NCI-H510A (cell line): ENCODE results near the gene CDC40.

Source experiments
- DNase-seq: peaks from one replicate; lab custom pipeline; 2025; lab: John Stamatoyannopoulos, UW

Gene CDC40

GRCh38 chr6:110180228-110181008 is at the start of gene CDC40:
CDC40 (plus strand) TSS chr6:110180427; CDS start chr6:110180445, 18 bp downstream.
- no peak for DNase-seq

- DNase-seq: no peak
Observed at GRCh38 chr6:110137924-110138887, 42.0 kb upstream of the CDC40 start.

GRCh38 chr6:110139052-110139451 is 41.2 kb upstream of the CDC40 start:
- no peak for DNase-seq

GRCh38 chr6:110140650-110141049 is 39.6 kb upstream of the CDC40 start:
- DNase-seq: no peak

- DNase-seq: no peak
Observed at GRCh38 chr6:110147870-110148269, 32.4 kb upstream of the CDC40 start.

- no peak for DNase-seq
Observed at GRCh38 chr6:110158479-110158878, 21.7 kb upstream of the CDC40 start.

GRCh38 chr6:110170081-110170480 is 10.1 kb upstream of the CDC40 start:
- DNase-seq: no peak

GRCh38 chr6:110173506-110174132 is 6.6 kb upstream of the CDC40 start:
- DNase-seq: no peak

- DNase-seq: no peak
Observed at GRCh38 chr6:110178626-110179405, 1.4 kb upstream of the CDC40 start.

- peak; percentile 51 for DNase-seq
Observed at GRCh38 chr6:110179406-110180227, 610 bp upstream of the CDC40 start, which contains the start of gene WASF1. WASF1 (minus strand) TSS chr6:110179670; CDS start chr6:110127601, 52,069 bp downstream.

- DNase-seq: no peak
Observed at GRCh38 chr6:110181131-110182030, 1.2 kb downstream of the CDC40 start.

GRCh38 chr6:110183292-110183885 is 3.2 kb downstream of the CDC40 start:
- DNase-seq: no peak

- DNase-seq: no peak
Observed at GRCh38 chr6:110185879-110186278, 5.7 kb downstream of the CDC40 start.

GRCh38 chr6:110188791-110189190 is 8.6 kb downstream of the CDC40 start:
- no peak for DNase-seq

GRCh38 chr6:110190726-110191125 is 10.5 kb downstream of the CDC40 start:
- no peak for DNase-seq

GRCh38 chr6:110191477-110191876 is 11.2 kb downstream of the CDC40 start:
- no peak for DNase-seq

- no peak for DNase-seq
Observed at GRCh38 chr6:110195639-110196038, 15.4 kb downstream of the CDC40 start.

- no peak for DNase-seq
Observed at GRCh38 chr6:110196874-110197273, 16.6 kb downstream of the CDC40 start.

- DNase-seq: no peak
Observed at GRCh38 chr6:110198561-110198960, 18.3 kb downstream of the CDC40 start.
